Endothelial cell (in vitro differentiated cells): Measurements from ENCODE around the gene LINGO3. TPM values are rescaled to one million over a fixed set of nuclear protein-coding genes. Genes with fewer than 3 reads are reported as not detected.
A peak's percentile ranks its signal among the peaks of the same experiment; 100 is the strongest.

Source experiments
- DNase-seq: peaks from one replicate; pipeline ENCODE4 v3.0.0; 2021; ENCODE audit warnings: low spot score
- H3K27ac Mint-ChIP-seq: one replicate; pipeline ENCODE4 v1.8.0; 2021; ENCODE audit warnings: mixed read lengths, inconsistent platforms; ENCODE audit not compliant: unreplicated experiment
- H3K27me3 Mint-ChIP-seq: one replicate; pipeline ENCODE4 v1.8.0; 2021; ENCODE audit warnings: mild to moderate bottlenecking, moderate library complexity, mixed read lengths, inconsistent platforms; ENCODE audit not compliant: unreplicated experiment
- H3K36me3 Mint-ChIP-seq: one replicate; pipeline ENCODE4 v1.8.0; 2021; ENCODE audit warnings: mild to moderate bottlenecking, low read depth, mixed read lengths, inconsistent platforms; ENCODE audit not compliant: unreplicated experiment
- H3K4me1 Mint-ChIP-seq: one replicate; pipeline ENCODE4 v1.8.0; 2021; ENCODE audit warnings: mild to moderate bottlenecking, mixed read lengths, inconsistent platforms; ENCODE audit not compliant: unreplicated experiment
- H3K4me3 Mint-ChIP-seq: one replicate; pipeline ENCODE4 v1.8.0; 2021; ENCODE audit warnings: mild to moderate bottlenecking, mixed read lengths, inconsistent platforms; ENCODE audit not compliant: unreplicated experiment
- H3K9me3 Mint-ChIP-seq: one replicate; pipeline ENCODE4 v1.8.0; 2021; ENCODE audit warnings: mixed read lengths, inconsistent platforms; ENCODE audit not compliant: unreplicated experiment
- total RNA-seq: library from RNA; stranded (reverse); fragmentation: NEBNext Ultra II Directional; extraction: Animal tissue kit (Norgen Biotek cat#: 25700); gene quantifications from one replicate; pipeline ENCODE4 v1.2.1, GENCODE V29; 2021; ENCODE audit not compliant: unreplicated experiment
- TF ChIP-seq, protein P1 (sequence below): fragments of 200-600 bp; sonication (generic); IDR thresholded peaks from one replicate; pipeline ENCODE4 v1.5.0; 2021; ENCODE audit warnings: antibody characterized with exemption; ENCODE audit not compliant: unreplicated experiment

Gene LINGO3
- total RNA-seq, 1 donor from 2014 or later, result not detected

DNA sequence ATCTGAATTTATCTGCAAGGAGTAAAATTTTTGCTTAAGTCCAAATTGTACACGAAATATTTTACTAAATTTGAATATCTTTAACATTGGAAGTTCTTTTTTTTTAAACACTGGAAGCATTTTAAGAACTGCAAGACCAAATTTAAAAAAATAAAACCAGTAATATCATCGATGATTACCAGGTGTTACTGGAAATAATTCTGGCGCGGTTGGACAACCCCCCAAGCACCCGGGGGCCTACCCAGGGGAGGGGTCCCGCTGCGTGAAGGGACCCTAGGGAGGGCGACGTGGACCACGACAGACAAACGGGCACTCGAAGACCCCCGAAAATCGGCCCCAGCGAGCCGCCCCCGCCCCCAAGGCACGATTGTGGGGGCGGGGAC, 39.1 kb downstream of the LINGO3 start:
- Mint-ChIP-seq H3K27ac (no peak overlapping the region), H3K27me3 (peaks cover 14% of the 10 kb centered on the region), H3K9me3 (no peaks in the 10 kb centered on the region), H3K36me3 (peaks cover 9% of the 10 kb centered on the region), H3K4me1 (peaks cover 9% of the 10 kb centered on the region), H3K4me3 (peak overlapping the region; percentile 89)
- DNase-seq, result no peak
- TF ChIP-seq, protein P1, sequence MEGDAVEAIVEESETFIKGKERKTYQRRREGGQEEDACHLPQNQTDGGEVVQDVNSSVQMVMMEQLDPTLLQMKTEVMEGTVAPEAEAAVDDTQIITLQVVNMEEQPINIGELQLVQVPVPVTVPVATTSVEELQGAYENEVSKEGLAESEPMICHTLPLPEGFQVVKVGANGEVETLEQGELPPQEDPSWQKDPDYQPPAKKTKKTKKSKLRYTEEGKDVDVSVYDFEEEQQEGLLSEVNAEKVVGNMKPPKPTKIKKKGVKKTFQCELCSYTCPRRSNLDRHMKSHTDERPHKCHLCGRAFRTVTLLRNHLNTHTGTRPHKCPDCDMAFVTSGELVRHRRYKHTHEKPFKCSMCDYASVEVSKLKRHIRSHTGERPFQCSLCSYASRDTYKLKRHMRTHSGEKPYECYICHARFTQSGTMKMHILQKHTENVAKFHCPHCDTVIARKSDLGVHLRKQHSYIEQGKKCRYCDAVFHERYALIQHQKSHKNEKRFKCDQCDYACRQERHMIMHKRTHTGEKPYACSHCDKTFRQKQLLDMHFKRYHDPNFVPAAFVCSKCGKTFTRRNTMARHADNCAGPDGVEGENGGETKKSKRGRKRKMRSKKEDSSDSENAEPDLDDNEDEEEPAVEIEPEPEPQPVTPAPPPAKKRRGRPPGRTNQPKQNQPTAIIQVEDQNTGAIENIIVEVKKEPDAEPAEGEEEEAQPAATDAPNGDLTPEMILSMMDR, result no peak

DNA sequence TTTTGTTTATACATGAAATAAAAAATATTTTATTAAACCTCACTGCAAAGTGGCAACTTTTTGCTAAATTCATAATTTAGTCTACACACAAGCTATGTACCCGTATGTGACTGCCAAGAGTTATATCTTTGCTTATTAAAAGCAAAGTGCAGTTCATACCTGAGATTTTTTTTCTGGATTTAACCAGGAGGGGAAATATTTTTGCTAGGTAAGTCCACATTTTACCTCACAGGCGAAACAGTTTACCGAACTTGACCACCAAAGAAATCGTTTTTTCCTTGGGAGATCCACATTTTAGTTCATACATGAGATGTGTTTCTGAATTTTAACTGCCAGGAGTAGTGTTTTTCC, 39.5 kb downstream of the LINGO3 start:
- Mint-ChIP-seq H3K27me3 (peaks cover 13% of the 10 kb centered on the region), H3K36me3 (peaks cover 8% of the 10 kb centered on the region), H3K4me1 (peaks cover 9% of the 10 kb centered on the region), H3K9me3 (no peaks in the 10 kb centered on the region), H3K4me3 (peak overlapping the region; percentile 89), H3K27ac (no peak overlapping the region)
- TF ChIP-seq, protein P1, result no peak
- no peak for DNase-seq

DNA sequence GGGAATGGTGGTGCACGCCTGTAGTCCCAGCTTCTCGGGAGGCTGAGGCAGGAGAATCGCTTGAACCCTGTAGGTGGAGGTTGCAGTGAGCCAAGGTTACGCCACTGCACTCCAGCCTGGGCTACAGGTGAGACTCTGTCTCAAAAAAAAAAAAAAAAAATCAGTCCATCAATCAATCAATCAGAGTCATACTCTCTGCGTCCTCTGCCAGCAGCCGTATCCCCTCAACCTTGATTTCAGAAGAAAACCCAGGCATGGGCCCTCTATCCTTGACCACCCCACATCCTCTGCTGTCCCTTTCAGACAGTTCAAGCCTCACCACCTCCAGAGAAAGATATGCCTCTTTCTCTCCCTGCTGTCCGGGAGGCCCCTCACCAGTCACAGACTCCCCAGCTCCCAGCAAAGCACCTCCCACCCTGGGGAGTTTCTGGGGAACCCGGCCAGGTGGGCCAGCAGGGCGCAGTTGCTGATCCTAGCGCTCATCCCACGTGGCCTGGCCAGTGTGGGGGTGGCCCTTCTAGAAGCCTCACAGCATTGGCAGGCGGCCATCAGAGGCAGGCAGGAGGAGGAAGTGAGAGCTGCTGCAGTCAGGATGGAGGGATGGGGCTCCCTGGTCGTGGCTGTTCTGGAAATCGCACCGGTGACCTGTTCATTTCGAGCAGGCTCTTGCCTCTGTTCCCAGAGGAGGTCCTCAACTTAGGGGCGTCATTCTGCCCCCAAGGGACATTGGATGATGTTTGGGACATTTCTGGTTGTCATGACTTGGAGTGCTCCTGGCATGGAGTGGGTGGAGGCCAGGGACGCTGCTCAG, 41.6 kb downstream of the LINGO3 start:
- DNase-seq, result no peak
- TF ChIP-seq, protein P1, result no peak
- no peak overlapping the region for H3K4me3 Mint-ChIP-seq
- H3K27ac Mint-ChIP-seq, result peak overlapping the region; percentile 9
- H3K4me1 Mint-ChIP-seq, result peaks cover 4% of the 10 kb centered on the region
- no peaks in the 10 kb centered on the region for H3K9me3 Mint-ChIP-seq
- peaks cover 6% of the 10 kb centered on the region for H3K27me3 Mint-ChIP-seq
- H3K36me3 Mint-ChIP-seq, result no peaks in the 10 kb centered on the region

DNA sequence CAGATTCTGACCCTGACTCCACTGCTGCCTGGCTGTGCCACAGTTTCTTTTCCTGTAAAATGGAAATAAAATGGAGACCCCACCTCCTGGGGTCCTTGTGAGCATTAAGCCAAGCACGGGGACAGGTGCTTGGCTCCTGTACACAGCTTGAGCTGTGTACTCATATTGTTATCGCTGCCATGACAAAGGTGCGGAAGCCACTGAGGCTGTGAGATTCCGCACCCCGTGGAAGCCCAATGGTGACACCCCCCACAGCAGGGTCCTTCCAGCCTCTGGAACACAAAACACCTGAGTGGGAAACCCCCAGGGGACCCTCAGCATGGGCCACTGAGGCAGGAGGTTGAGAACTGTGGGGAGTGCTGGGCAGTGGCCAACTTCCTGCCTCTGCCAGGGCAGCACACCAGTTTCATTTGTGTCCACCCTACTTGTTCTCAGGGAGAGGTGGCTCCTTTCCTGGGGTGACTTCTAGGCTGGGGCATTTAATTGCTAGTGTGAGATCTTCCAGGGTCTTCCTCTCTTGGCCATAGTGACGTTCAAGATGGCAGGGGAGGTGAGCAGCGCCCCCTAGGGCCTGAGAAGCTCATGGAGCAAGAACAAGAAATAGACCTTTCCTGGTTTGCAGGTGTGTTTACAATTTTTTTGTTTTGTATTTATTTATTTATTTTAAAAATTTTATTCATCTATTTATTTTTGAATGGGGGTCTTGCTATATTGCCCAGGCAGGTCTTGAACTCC, 46.3 kb downstream of the LINGO3 start:
- Mint-ChIP-seq H3K27ac (no peak overlapping the region), H3K4me3 (no peak overlapping the region), H3K36me3 (no peaks in the 10 kb centered on the region), H3K4me1 (peaks cover 4% of the 10 kb centered on the region), H3K9me3 (no peaks in the 10 kb centered on the region), H3K27me3 (peaks cover 4% of the 10 kb centered on the region)
- TF ChIP-seq, protein P1, result peak; percentile 48
- no peak for DNase-seq

DNA sequence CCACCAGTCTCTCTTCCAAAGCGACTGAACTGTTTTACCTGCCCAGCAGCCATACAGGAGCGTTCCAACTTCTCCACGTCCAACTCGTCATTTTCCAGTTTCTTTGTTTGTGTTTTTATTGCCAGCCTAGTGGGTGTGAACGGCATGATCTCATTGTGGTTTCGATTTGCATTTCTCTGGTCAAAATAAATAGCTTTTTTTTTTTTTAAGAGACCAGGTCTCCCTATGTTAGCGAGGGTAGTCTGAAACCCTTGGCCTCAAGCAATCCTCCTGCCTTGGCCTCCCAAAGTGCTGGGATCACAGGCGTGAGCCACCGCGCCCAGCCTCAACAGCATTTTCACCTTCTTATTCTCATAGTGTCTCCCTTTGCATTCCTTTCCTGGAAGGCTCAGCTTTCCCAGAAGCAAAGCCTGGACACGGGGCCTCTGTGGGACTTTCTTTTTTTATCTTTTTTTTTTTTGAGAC, 47.6 kb downstream of the LINGO3 start:
- DNase-seq, result no peak
- Mint-ChIP-seq H3K4me3 (no peak overlapping the region), H3K27me3 (peaks cover 4% of the 10 kb centered on the region), H3K36me3 (no peaks in the 10 kb centered on the region), H3K27ac (no peak overlapping the region), H3K9me3 (no peaks in the 10 kb centered on the region), H3K4me1 (no peaks in the 10 kb centered on the region)
- TF ChIP-seq, protein P1, result no peak
